OCI-LY7 (cell line): ENCODE data around the gene GAS7. TPM values are rescaled to one million over a fixed set of nuclear protein-coding genes. Genes with fewer than 3 reads are reported as not detected.

ENCODE experiments used
- BruUV-seq: library from RNA; stranded (reverse); fragments of 400-500 nt; replicated peaks from 2 replicates; lab custom pipeline; 2021; lab: Mats Ljungman, UMichigan
- CTCF ChIA-PET: fragments of 300-600 bp; sonication (Branson Sonifier 250); formaldehyde crosslinking; loops from one replicate; lab custom pipeline; 2022; ENCODE audit warnings: antibody characterized with exemption; ENCODE audit not compliant: unreplicated experiment; lab: Charles Lee
- POLR2A ChIA-PET: fragments of 300-600 bp; sonication (Branson Sonifier 250); formaldehyde crosslinking; loops from one replicate; lab custom pipeline; 2022; ENCODE audit warnings: antibody characterized with exemption; lab: Charles Lee
- DNase-seq: peaks from one replicate; pipeline ENCODE4 v3.0.0-alpha.2; 2015; ENCODE audit warnings: low spot score
- H2AFZ ChIP-seq: fragments of 200-600 bp; sonication (generic), shearing (Covaris generic); 2 replicates; pipeline ENCODE4 v1.6.1; 2014; ENCODE audit warnings: mild to moderate bottlenecking, antibody characterized with exemption, low read length, moderate library complexity
- H3K27ac ChIP-seq: fragments of 200-600 bp; sonication (generic); 2 replicates; pipeline ENCODE4 v1.5.1; 2014; ENCODE audit warnings: mixed run types, low read depth, mild to moderate bottlenecking, moderate library complexity, low read length, inconsistent platforms; ENCODE audit not compliant: poor library complexity, severe bottlenecking
- H3K36me3 ChIP-seq: fragments of 200-600 bp; sonication (generic); 2 replicates; pipeline ENCODE4 v1.6.1; 2014; ENCODE audit warnings: mild to moderate bottlenecking, antibody characterized with exemption, low read length, moderate library complexity, mixed read lengths; ENCODE audit not compliant: insufficient read depth
- H3K4me1 ChIP-seq: fragments of 200-600 bp; sonication (generic); 2 replicates; pipeline ENCODE4 v1.5.1; 2014; ENCODE audit warnings: mild to moderate bottlenecking, low read length; ENCODE audit not compliant: insufficient read depth, poor library complexity, severe bottlenecking
- H3K4me2 ChIP-seq: fragments of 200-600 bp; sonication (generic); 2 replicates; pipeline ENCODE4 v1.6.1; 2014; ENCODE audit warnings: mild to moderate bottlenecking, low read length
- H3K4me3 ChIP-seq: fragments of 200-600 bp; sonication (generic); 2 replicates; pipeline ENCODE4 v1.5.1; 2014; ENCODE audit warnings: mild to moderate bottlenecking, low read depth, low read length; ENCODE audit not compliant: poor library complexity, severe bottlenecking
- H3K79me2 ChIP-seq: fragments of 200-600 bp; sonication (generic); 2 replicates; pipeline ENCODE4 v1.6.1; 2016; ENCODE audit warnings: low read depth, mild to moderate bottlenecking, low read length, moderate library complexity, mixed read lengths; ENCODE audit not compliant: insufficient read depth
- H3K9me2 ChIP-seq: fragments of 200-600 bp; sonication (generic); 2 replicates; pipeline ENCODE4 v1.6.1; 2016; ENCODE audit warnings: mild to moderate bottlenecking, low read length, mixed read lengths; ENCODE audit not compliant: insufficient read depth
- H3K9me3 ChIP-seq: fragments of 200-600 bp; sonication (generic); 2 replicates; pipeline ENCODE4 v1.6.1; 2014; ENCODE audit warnings: mild to moderate bottlenecking, mixed run types, low read length, mixed read lengths
- H4K20me1 ChIP-seq: fragments of 200-600 bp; sonication (generic); 2 replicates; pipeline ENCODE4 v1.6.1; 2014; ENCODE audit warnings: mild to moderate bottlenecking, antibody characterized with exemption, low read length, moderate library complexity, mixed read lengths; ENCODE audit not compliant: insufficient read depth
- EZH2phosphoT487 ChIP-seq: fragments of 200-600 bp; sonication (generic); IDR thresholded peaks from 2 replicates; pipeline ENCODE4 v1.6.1; 2018; ENCODE audit warnings: low read depth, borderline replicate concordance, mild to moderate bottlenecking, mixed run types, antibody characterized with exemption, low read length, moderate library complexity, mixed read lengths
- intact Hi-C: fragments of 100-400 bp; cut with micrococcal nuclease; formaldehyde crosslinking; loops from one replicate; pipeline ENCODE4 v1.10.0; 2022; ENCODE audit not compliant: unreplicated experiment
- total RNA-seq, 2 experiments: library from RNA; depleted of rRNA in 1 of 2; stranded (reverse); fragments of >200 nt in 1 of 2; shearing (Covaris generic) in 1 of 2; gene quantifications; 2 replicates each; pipeline ENCODE4 v1.2.3, GENCODE V29; 2014 to 2022
- TF ChIP-seq, protein P1 (sequence below): fragments of 200-600 bp; sonication (generic); conservative IDR thresholded peaks from 2 replicates; pipeline ENCODE4 v1.5.1; 2014; ENCODE audit warnings: mild to moderate bottlenecking, antibody characterized with exemption, low read length, moderate library complexity, mixed read lengths

Gene GAS7
- total RNA-seq, 2 experiments from 2014 or later, result 1.5 TPM; not detected in 1

DNA sequence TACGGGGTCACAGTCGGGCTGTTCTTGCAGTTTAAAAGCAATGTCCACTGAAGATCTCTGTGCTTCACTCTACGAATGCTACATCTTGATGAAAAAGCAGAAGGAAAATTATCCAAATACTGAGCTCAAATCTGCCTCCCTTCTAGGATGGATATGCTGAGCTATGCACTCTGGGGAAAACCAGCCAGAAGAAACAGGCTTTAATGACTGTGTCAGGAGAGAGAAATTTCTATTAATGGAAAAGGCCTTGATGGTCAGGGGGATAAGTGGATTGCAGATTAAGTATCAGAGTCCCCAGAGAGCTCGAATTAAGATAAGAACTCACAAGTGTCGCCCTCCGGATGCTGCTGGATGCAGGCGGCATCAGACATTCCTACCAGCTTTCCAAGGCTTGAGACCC lies 253.7 kb downstream of the GAS7 start:
- ChIA-PET POLR2A (no interaction called here), CTCF (no interaction called here)
- no TSS peak for BruUV-seq

DNA sequence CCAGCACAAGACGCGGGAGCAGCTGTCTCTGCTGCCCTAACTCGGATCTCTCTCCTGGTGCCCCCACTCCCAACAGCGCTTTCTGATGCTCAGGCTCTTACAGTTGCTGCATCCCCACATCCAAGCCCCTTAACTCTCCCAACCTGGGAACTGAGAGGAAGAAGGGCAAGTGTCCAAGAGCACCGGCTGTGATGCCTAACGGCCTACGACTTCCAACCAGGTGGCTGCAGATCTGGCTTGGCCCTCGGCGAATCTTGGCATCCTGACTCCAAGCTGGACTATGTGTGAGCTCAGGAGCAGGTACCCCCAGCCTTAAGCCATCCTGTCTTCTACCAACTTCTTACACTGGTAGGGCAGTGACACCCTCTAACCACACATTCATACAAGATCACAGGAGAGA lies 255.1 kb downstream of the GAS7 start:
- H3K36me3 ChIP-seq, result no peaks in the 10 kb centered on the region
- no TSS peak for BruUV-seq
- POLR2A ChIA-PET, result no interaction called here
- H3K4me1 ChIP-seq, result no peaks in the 10 kb centered on the region
- TF ChIP-seq, protein P1, sequence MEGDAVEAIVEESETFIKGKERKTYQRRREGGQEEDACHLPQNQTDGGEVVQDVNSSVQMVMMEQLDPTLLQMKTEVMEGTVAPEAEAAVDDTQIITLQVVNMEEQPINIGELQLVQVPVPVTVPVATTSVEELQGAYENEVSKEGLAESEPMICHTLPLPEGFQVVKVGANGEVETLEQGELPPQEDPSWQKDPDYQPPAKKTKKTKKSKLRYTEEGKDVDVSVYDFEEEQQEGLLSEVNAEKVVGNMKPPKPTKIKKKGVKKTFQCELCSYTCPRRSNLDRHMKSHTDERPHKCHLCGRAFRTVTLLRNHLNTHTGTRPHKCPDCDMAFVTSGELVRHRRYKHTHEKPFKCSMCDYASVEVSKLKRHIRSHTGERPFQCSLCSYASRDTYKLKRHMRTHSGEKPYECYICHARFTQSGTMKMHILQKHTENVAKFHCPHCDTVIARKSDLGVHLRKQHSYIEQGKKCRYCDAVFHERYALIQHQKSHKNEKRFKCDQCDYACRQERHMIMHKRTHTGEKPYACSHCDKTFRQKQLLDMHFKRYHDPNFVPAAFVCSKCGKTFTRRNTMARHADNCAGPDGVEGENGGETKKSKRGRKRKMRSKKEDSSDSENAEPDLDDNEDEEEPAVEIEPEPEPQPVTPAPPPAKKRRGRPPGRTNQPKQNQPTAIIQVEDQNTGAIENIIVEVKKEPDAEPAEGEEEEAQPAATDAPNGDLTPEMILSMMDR, result no peak
- TF ChIP-seq EZH2phosphoT487, result no peak
- no peaks in the 10 kb centered on the region for H3K9me2 ChIP-seq
- no peaks in the 10 kb centered on the region for H4K20me1 ChIP-seq
- no peak for DNase-seq
- H3K79me2 ChIP-seq, result no peaks in the 10 kb centered on the region
- H3K9me3 ChIP-seq, result no peaks in the 10 kb centered on the region
- intact Hi-C loops, result no loop called here
- no peak overlapping the region for H3K4me3 ChIP-seq
- H2AFZ ChIP-seq, result no peak overlapping the region
- CTCF ChIA-PET, result no interaction called here
- no peak overlapping the region for H3K4me2 ChIP-seq
- H3K27ac ChIP-seq, result no peak overlapping the region

More for the DNA sequence above, 253.7 kb downstream of the GAS7 start:
- Histone ChIP-seq H3K79me2 (no peaks in the 10 kb centered on the region), H4K20me1 (no peaks in the 10 kb centered on the region), H3K4me3 (no peak overlapping the region), H3K4me2 (no peak overlapping the region), H2AFZ (no peak overlapping the region), H3K4me1 (no peaks in the 10 kb centered on the region), H3K9me3 (no peaks in the 10 kb centered on the region), H3K27ac (no peak overlapping the region), H3K9me2 (no peaks in the 10 kb centered on the region), H3K36me3 (no peaks in the 10 kb centered on the region)
- DNase-seq, result no peak
- intact Hi-C loops, result no loop called here
- no peak for TF ChIP-seq EZH2phosphoT487
- TF ChIP-seq, protein P1, result no peak

DNA sequence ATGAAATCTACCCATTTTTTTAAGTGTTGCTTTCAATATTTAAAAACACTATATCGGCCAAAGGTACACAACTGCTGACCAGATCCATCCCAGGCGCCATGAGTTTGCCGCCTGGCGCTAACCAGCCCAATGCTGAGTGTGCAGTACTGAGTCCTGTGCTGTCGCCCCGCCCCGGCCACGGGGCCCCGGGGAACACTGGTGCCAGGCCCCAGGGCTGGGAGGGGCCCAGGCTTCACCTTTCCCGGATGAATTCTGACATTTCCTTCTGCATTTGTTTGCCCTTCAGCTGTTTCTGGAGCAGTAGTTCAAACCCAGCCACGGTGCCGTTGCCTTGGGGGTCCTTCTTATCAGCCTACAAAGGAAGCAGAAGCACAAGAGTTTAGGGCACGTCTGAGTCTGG lies 255.5 kb downstream of the GAS7 start:
- intact Hi-C loops, result no loop called here
- Histone ChIP-seq H3K79me2 (no peaks in the 10 kb centered on the region), H3K9me3 (no peaks in the 10 kb centered on the region), H3K9me2 (no peaks in the 10 kb centered on the region), H2AFZ (no peak overlapping the region), H3K4me1 (no peaks in the 10 kb centered on the region), H3K27ac (no peak overlapping the region), H4K20me1 (no peaks in the 10 kb centered on the region), H3K4me2 (no peak overlapping the region), H3K36me3 (no peaks in the 10 kb centered on the region), H3K4me3 (no peak overlapping the region)
- BruUV-seq, result no TSS peak
- CTCF ChIA-PET, result no interaction called here
- TF ChIP-seq EZH2phosphoT487, result no peak
- TF ChIP-seq, protein P1, result no peak
- POLR2A ChIA-PET, result no interaction called here
- no peak for DNase-seq
